ENCODE results near the gene RAB36. TPM values are rescaled to one million over a fixed set of nuclear protein-coding genes. Genes with fewer than 3 reads are reported as not detected.

RAB36 gene
- total and polyA plus RNA-seq, 4 donors, result 5.4 to 15.1 (median 13.3) TPM

DNA sequence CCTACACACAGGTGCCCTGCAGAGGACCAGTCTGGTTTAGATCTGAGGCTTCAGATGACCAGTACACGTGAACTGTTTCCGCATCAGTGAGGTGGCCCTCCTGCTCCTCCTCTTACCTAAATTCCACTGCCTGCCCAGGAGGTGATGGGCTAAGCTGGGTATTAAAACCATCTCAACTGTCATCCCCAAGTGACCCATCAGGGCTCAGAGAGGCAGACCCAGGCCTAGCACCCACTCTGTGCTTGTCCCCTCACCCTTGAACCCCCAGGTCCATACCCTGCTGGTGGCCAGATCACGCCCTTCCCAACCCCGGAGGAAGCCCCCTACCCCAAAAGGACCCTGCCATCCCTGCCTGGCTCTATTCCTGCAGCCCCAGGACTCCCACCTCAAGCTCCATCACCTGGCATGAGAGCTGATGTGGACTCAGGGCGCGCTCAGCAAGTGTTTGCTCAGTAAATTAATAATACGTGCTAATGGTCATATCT is 24.8 kb upstream of the RAB36 start:
- DNase-seq (ENCODE audit: low read depth in 4 of 6, low spot score in 6 of 6), result no peak
- Histone ChIP-seq H3K27me3 (ENCODE audit: control insufficient read depth, insufficient read depth, low read length) (no peaks in the 10 kb centered on the region), H3K9me3 (ENCODE audit: control insufficient read depth, insufficient read depth, low read length) (no peaks in the 10 kb centered on the region), H3K27ac (ENCODE audit: low read depth, low read length) (no peak overlapping the region), H3K36me3 (ENCODE audit: control insufficient read depth, insufficient read depth, low read length) (peaks cover 73% of the 10 kb centered on the region), H3K4me3 (ENCODE audit: low read depth, low read length) (no peak overlapping the region), H3K4me1 (ENCODE audit: control insufficient read depth, insufficient read depth, low read length) (peaks cover 45% of the 10 kb centered on the region)
- 100% methylated on average over 4 of the region's 7 CpGs for WGBS (ENCODE audit: insufficient coverage)

DNA sequence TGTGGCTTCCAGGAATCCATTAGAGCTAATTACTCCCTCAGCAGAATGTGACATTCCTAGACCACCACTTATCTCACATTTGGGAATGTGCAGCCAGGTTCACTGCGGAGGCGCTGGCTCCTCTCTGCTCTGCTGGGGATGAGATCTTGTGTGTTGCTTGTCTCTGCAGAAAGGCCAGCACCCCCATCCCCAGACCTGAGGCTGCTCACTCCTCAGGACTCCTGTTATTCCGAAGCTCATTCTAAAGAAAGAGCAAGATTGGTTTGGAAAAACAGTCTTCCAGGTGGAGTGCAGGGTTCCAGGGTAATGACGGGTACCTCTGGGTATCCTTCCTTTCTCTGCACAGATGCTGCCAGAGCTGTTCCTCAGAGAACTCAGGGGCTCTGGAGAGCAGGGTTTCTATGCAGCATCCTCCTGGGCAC is 24.3 kb upstream of the RAB36 start:
- peaks cover 39% of the 10 kb centered on the region for H3K4me1 ChIP-seq (ENCODE audit: control insufficient read depth, insufficient read depth, low read length)
- WGBS (ENCODE audit: insufficient coverage), result 92% methylated on average over 1 of the region's 4 CpGs
- H3K36me3 ChIP-seq (ENCODE audit: control insufficient read depth, insufficient read depth, low read length), result peaks cover 72% of the 10 kb centered on the region
- H3K27ac ChIP-seq (ENCODE audit: low read depth, low read length), result no peak overlapping the region
- H3K27me3 ChIP-seq (ENCODE audit: control insufficient read depth, insufficient read depth, low read length), result no peaks in the 10 kb centered on the region
- H3K4me3 ChIP-seq (ENCODE audit: low read depth, low read length), result no peak overlapping the region
- no peaks in the 10 kb centered on the region for H3K9me3 ChIP-seq (ENCODE audit: control insufficient read depth, insufficient read depth, low read length)
- DNase-seq (ENCODE audit: low read depth in 4 of 6, low spot score in 6 of 6), result peak in 1 of 6 donors; percentile 28

DNA sequence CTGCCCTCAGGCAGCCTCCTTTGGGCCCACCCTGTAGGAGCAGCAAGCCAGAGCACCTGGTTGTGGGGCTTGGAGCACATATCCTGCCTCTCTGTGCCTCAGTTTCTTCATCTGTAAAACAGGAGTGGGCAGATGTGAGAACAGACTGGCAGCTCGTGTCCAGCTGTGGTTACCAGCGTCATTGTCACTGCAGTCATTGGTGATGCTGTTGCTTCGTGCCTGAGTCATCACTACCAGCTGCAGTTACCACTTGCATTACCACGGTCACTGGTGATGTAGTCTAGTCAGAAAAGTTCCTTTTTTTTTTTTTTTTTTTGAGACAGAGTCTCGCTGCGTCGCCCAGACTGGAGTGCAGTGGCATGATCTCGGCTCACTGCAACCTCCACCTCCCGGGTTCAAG is 23.9 kb upstream of the RAB36 start:
- H3K27ac ChIP-seq (ENCODE audit: low read depth, low read length), result no peak overlapping the region
- no peak for DNase-seq (ENCODE audit: low read depth in 4 of 6, low spot score in 6 of 6)
- 90% methylated on average over 4 of the region's 9 CpGs for WGBS (ENCODE audit: insufficient coverage)
- peaks cover 72% of the 10 kb centered on the region for H3K36me3 ChIP-seq (ENCODE audit: control insufficient read depth, insufficient read depth, low read length)
- H3K4me3 ChIP-seq (ENCODE audit: low read depth, low read length), result no peak overlapping the region
- no peaks in the 10 kb centered on the region for H3K9me3 ChIP-seq (ENCODE audit: control insufficient read depth, insufficient read depth, low read length)
- H3K27me3 ChIP-seq (ENCODE audit: control insufficient read depth, insufficient read depth, low read length), result no peaks in the 10 kb centered on the region
- peaks cover 35% of the 10 kb centered on the region for H3K4me1 ChIP-seq (ENCODE audit: control insufficient read depth, insufficient read depth, low read length)

DNA sequence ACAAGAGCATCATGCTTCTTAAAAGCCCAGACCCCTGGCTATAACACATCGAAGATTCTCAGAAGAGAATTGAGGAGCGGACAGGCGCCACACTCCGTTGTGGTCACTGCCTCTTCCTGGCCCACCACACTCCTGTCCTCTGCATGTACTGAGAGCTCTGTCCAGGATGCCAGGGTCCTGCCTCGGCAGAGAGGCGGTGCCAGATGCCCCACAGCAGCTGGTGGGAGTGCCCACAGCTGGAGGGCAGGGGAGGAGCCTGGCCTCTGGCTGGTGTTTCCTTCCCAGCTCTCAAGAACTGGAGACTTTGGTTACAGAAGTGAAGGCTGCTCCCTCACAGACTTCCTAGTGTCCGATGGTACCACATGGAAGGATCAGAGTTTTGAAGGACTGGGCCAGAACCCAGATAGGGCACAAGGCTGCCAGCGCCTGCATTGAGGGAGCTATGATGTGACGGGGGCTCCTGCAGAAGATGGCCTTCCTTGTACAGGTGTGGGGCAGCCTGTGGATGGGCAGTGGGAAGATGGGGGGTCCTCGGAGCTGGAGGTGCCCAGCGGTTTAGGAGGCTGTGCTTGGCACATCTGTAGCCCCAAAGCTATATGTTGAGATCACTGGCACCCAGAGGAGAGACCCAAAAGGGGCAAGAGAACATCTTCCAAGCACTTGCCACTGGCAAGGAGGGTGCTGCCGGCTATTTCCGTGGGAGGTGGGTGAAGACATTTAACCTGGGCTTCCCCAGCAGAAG is 22.9 kb upstream of the RAB36 start:
- H3K9me3 ChIP-seq (ENCODE audit: control insufficient read depth, insufficient read depth, low read length), result no peaks in the 10 kb centered on the region
- H3K36me3 ChIP-seq (ENCODE audit: control insufficient read depth, insufficient read depth, low read length), result peaks cover 72% of the 10 kb centered on the region
- peaks cover 26% of the 10 kb centered on the region for H3K4me1 ChIP-seq (ENCODE audit: control insufficient read depth, insufficient read depth, low read length)
- no peak overlapping the region for H3K4me3 ChIP-seq (ENCODE audit: low read depth, low read length)
- 87% methylated on average over 13 of the region's 13 CpGs for WGBS (ENCODE audit: insufficient coverage)
- no peak overlapping the region for H3K27ac ChIP-seq (ENCODE audit: low read depth, low read length)
- no peak for DNase-seq (ENCODE audit: low read depth in 4 of 6, low spot score in 6 of 6)
- no peaks in the 10 kb centered on the region for H3K27me3 ChIP-seq (ENCODE audit: control insufficient read depth, insufficient read depth, low read length)

DNA sequence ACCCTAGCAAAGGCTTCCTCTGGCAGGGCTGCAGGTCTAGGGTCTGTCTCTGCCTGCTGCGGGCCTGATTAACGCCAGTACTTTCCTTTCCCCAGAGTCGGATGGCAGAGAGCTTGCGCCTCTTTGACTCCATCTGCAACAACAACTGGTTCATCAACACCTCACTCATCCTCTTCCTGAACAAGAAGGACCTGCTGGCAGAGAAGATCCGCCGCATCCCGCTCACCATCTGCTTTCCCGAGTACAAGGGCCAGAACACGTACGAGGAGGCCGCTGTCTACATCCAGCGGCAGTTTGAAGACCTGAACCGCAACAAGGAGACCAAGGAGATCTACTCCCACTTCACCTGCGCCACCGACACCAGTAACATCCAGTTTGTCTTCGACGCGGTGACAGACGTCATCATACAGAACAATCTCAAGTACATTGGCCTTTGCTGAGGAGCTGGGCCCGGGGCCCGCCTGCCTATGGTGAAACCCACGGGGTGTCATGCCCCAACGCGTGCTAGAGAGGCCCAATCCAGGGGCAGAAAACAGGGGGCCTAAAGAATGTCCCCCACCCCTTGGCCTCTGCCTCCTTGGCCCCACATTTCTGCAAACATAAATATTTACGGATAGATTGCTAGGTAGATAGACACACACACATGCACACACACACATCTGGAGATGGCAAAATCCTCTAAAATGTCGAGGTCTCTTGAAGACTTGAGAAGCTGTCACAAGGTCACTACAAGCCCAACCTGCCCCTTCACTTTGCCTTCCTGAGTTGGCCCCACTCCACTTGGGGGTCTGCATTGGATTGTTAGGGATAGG is 22.1 kb upstream of the RAB36 start:
- Histone ChIP-seq H3K9me3 (ENCODE audit: control insufficient read depth, insufficient read depth, low read length) (no peaks in the 10 kb centered on the region), H3K4me3 (ENCODE audit: low read depth, low read length) (no peak overlapping the region), H3K27me3 (ENCODE audit: control insufficient read depth, insufficient read depth, low read length) (no peaks in the 10 kb centered on the region), H3K27ac (ENCODE audit: low read depth, low read length) (no peak overlapping the region), H3K36me3 (ENCODE audit: control insufficient read depth, insufficient read depth, low read length) (peaks cover 70% of the 10 kb centered on the region), H3K4me1 (ENCODE audit: control insufficient read depth, insufficient read depth, low read length) (peaks cover 24% of the 10 kb centered on the region)
- WGBS (ENCODE audit: insufficient coverage), result 93% methylated on average over 25 of the region's 26 CpGs
- no peak for DNase-seq (ENCODE audit: low read depth in 4 of 6, low spot score in 6 of 6)

DNA sequence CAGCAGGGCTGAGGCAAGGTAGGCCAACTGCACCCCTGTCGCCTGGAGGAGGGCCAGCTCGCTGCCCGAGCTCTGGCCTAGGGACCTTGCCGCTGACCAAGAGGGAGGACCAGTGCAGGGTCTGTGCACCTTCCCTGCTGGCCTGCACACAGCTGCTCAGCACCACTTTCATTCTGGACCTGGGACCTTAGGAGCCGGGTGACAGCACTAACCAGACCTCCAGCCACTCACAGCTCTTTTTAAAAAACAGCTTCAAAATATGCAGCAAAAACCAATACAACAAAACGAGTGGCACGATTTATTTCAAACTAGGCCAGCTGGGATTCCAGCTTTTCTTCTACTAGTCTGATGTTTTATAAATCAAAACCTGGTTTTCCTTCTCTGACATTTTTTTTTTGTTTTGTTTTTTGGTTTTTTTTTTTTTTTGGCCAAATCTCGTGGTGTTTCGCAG is 21.4 kb upstream of the RAB36 start:
- Histone ChIP-seq H3K27ac (ENCODE audit: low read depth, low read length) (no peak overlapping the region), H3K9me3 (ENCODE audit: control insufficient read depth, insufficient read depth, low read length) (no peaks in the 10 kb centered on the region), H3K4me3 (ENCODE audit: low read depth, low read length) (no peak overlapping the region), H3K36me3 (ENCODE audit: control insufficient read depth, insufficient read depth, low read length) (peaks cover 66% of the 10 kb centered on the region), H3K4me1 (ENCODE audit: control insufficient read depth, insufficient read depth, low read length) (peaks cover 24% of the 10 kb centered on the region), H3K27me3 (ENCODE audit: control insufficient read depth, insufficient read depth, low read length) (no peaks in the 10 kb centered on the region)
- WGBS (ENCODE audit: insufficient coverage), result 82% methylated on average over 6 of the region's 9 CpGs
- DNase-seq (ENCODE audit: low read depth in 4 of 6, low spot score in 6 of 6), result no peak

DNA sequence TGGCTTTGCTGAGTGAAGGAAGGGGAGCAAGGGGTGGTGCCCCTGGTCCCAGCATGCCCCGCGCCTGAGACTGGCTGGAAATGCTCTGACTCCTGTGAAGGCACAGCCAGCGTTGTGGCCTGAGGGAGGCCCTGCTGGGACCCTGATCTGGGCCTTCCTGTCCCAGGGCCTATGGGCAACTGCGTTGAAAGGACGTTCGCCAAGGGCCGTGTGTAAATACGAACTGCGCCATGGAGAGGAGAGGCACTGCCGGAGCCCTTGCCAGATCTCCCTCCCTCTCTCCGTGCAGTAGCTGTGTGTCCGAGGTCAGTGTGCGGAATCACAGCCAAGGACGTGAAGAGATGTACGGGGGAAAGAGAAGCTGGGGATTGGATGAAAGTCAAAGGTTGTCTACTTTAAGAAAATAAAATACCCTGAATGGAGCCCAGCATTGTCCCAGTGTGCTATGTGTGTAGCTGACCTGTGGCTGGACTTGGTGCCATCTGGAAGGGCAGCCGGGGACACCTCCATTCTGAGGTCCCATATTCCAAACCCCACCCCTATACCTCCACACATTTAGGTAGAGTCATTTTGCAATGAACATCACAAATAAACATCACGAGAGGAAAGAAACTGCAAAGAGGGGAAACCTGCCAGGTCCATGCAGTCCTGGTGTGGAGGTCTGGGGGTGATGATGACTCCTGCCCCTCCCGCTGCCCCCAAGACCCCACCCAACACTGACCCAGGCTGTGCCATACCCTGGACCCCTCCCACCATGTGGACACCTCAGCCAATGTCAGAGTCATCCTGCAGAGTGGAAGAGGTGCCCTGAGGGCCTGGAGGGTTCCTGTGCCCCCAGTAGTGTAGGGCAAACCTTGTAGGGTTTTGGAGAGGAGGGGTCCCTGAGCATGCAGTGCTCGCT is 20.4 kb upstream of the RAB36 start:
- H3K4me1 ChIP-seq (ENCODE audit: control insufficient read depth, insufficient read depth, low read length), result peaks cover 27% of the 10 kb centered on the region
- 56% methylated on average over 10 of the region's 19 CpGs for WGBS (ENCODE audit: insufficient coverage)
- H3K27me3 ChIP-seq (ENCODE audit: control insufficient read depth, insufficient read depth, low read length), result no peaks in the 10 kb centered on the region
- H3K36me3 ChIP-seq (ENCODE audit: control insufficient read depth, insufficient read depth, low read length), result peaks cover 57% of the 10 kb centered on the region
- no peak for DNase-seq (ENCODE audit: low read depth in 4 of 6, low spot score in 6 of 6)
- H3K27ac ChIP-seq (ENCODE audit: low read depth, low read length), result no peak overlapping the region
- H3K4me3 ChIP-seq (ENCODE audit: low read depth, low read length), result no peak overlapping the region
- H3K9me3 ChIP-seq (ENCODE audit: control insufficient read depth, insufficient read depth, low read length), result no peaks in the 10 kb centered on the region

DNA sequence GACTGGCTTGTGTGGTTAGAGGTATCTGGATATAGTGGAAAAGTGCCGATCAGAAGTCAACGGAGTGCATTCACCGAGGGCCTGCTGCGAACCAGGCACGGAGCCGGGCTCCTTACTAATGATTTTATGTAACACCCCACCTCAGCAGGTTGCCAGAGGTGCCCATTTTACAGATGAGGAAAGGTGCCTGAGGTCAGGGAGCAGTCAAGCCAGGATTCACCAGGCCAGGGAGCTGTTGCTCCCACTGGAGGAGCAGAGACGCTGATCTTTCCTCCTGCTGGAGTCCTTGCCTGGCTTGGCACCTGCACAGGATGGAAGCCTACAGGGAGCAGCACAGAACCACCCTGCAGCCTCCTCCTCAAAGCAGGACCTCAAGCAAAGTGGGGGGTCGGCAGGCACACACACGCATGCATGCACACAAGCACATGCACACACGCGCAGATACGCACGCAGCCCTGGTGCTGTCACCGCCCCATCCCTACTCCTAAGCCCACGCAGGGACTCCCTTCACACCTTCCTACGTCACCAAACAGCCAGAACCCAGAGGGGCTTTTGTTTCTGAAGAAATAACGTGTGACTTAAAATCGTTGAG is 19.7 kb upstream of the RAB36 start:
- Histone ChIP-seq H3K9me3 (ENCODE audit: control insufficient read depth, insufficient read depth, low read length) (no peaks in the 10 kb centered on the region), H3K4me1 (ENCODE audit: control insufficient read depth, insufficient read depth, low read length) (peaks cover 27% of the 10 kb centered on the region), H3K27ac (ENCODE audit: low read depth, low read length) (no peak overlapping the region), H3K4me3 (ENCODE audit: low read depth, low read length) (no peak overlapping the region), H3K27me3 (ENCODE audit: control insufficient read depth, insufficient read depth, low read length) (no peaks in the 10 kb centered on the region), H3K36me3 (ENCODE audit: control insufficient read depth, insufficient read depth, low read length) (peaks cover 54% of the 10 kb centered on the region)
- no peak for DNase-seq (ENCODE audit: low read depth in 4 of 6, low spot score in 6 of 6)
- 88% methylated on average over 11 of the region's 18 CpGs for WGBS (ENCODE audit: insufficient coverage)
